ENCODE measurements around the gene LRRC4C. TPM values are rescaled to one million over a fixed set of nuclear protein-coding genes. Genes with fewer than 3 reads are reported as not detected.

Gene LRRC4C
- total and polyA plus RNA-seq, 2 donors (not counting 1 experiment from before 2014, with no cell fraction given) = under 0.01 to 0.02 TPM

DNA sequence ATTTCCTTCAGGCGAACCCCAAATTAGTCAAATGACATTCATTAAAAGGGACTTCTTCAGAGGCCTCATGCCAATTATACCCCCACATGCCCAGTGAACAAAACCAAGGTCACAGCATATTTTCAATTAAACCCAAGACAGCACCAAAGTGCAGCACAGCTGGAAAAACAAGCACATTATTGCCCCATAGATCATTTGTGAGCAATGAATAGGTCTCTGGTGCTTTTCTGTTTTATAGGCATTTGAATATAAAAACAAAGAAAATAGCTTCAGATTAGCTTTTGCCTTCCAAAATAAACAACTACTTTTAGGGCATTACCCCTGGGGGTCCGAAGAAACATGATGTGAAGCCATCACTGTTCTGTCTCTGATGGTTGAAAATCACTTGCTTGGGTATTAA is 1319.9 kb downstream of the LRRC4C start:
- no peaks in the 10 kb centered on the region for H3K27me3 ChIP-seq (ENCODE audit: control insufficient read depth, insufficient read depth, low read length)
- H2AFZ ChIP-seq (ENCODE audit: low read length) = no peak overlapping the region
- no peaks in the 10 kb centered on the region for H3K9me3 ChIP-seq (ENCODE audit: control insufficient read depth, insufficient read depth, low read depth, low read length)
- no peaks in the 10 kb centered on the region for H3K36me3 ChIP-seq (ENCODE audit: control insufficient read depth, insufficient read depth, low read length)
- TF ChIP-seq EZH2 (IDR thresholded peaks at IDR 0.05; ENCODE audit: low read length, missing control alignments) = no peak
- H3K27ac ChIP-seq (ENCODE audit: insufficient read depth, low read length) = no peak overlapping the region
- no peak overlapping the region for H3K4me2 ChIP-seq (ENCODE audit: extremely low read depth, insufficient read depth, low read length)
- no peak overlapping the region for H3K9ac ChIP-seq (ENCODE audit: insufficient read depth, low read length)
- no peak for DNase-seq (ENCODE audit: low read depth in 2 of 2)
- no peaks in the 10 kb centered on the region for H4K20me1 ChIP-seq (ENCODE audit: control insufficient read depth, extremely low read depth, insufficient read depth, low read length)
- no peak overlapping the region for H3K4me3 ChIP-seq (replicated peaks in 1 of 4; ENCODE audit: control extremely low read depth in 1 of 4, insufficient read depth in 1 of 4, low read depth in 3 of 4, low read length in 4 of 4)
- no peaks in the 10 kb centered on the region for H3K79me2 ChIP-seq (ENCODE audit: control insufficient read depth, insufficient read depth, low read length)
- no peaks in the 10 kb centered on the region for H3K4me1 ChIP-seq (ENCODE audit: control insufficient read depth, extremely low read depth, insufficient read depth, low read length)

DNA sequence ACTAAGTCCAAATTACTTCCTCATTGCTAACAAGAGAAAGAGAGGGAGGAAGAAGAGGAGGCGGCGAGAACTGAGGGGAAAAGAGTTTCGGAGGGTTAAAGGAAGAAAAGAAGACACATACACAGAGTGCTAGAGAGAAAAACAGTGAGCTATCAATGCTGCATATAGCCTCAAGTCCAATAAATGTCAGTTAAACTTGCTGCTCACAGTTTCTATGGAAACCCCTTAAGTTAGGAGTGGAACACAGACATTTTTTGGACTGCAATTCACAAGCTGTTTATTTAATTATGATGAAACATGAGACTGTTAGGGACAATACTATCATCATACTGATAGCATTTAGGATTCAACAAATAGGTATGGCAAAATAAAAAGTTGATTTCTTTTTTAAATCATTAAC is 1320.4 kb downstream of the LRRC4C start:
- Histone ChIP-seq H3K4me2 (ENCODE audit: extremely low read depth, insufficient read depth, low read length) (no peak overlapping the region), H3K9ac (ENCODE audit: insufficient read depth, low read length) (no peak overlapping the region), H3K27me3 (ENCODE audit: control insufficient read depth, insufficient read depth, low read length) (no peaks in the 10 kb centered on the region), H3K4me1 (ENCODE audit: control insufficient read depth, extremely low read depth, insufficient read depth, low read length) (no peaks in the 10 kb centered on the region), H2AFZ (ENCODE audit: low read length) (no peak overlapping the region), H3K36me3 (ENCODE audit: control insufficient read depth, insufficient read depth, low read length) (no peaks in the 10 kb centered on the region), H3K27ac (ENCODE audit: insufficient read depth, low read length) (no peak overlapping the region), H4K20me1 (ENCODE audit: control insufficient read depth, extremely low read depth, insufficient read depth, low read length) (no peaks in the 10 kb centered on the region), H3K4me3 (replicated peaks in 1 of 4; ENCODE audit: control extremely low read depth in 1 of 4, insufficient read depth in 1 of 4, low read depth in 3 of 4, low read length in 4 of 4) (no peak overlapping the region), H3K9me3 (ENCODE audit: control insufficient read depth, insufficient read depth, low read depth, low read length) (no peaks in the 10 kb centered on the region), H3K79me2 (ENCODE audit: control insufficient read depth, insufficient read depth, low read length) (no peaks in the 10 kb centered on the region)
- TF ChIP-seq, protein P1, sequence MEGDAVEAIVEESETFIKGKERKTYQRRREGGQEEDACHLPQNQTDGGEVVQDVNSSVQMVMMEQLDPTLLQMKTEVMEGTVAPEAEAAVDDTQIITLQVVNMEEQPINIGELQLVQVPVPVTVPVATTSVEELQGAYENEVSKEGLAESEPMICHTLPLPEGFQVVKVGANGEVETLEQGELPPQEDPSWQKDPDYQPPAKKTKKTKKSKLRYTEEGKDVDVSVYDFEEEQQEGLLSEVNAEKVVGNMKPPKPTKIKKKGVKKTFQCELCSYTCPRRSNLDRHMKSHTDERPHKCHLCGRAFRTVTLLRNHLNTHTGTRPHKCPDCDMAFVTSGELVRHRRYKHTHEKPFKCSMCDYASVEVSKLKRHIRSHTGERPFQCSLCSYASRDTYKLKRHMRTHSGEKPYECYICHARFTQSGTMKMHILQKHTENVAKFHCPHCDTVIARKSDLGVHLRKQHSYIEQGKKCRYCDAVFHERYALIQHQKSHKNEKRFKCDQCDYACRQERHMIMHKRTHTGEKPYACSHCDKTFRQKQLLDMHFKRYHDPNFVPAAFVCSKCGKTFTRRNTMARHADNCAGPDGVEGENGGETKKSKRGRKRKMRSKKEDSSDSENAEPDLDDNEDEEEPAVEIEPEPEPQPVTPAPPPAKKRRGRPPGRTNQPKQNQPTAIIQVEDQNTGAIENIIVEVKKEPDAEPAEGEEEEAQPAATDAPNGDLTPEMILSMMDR (conservative IDR thresholded peaks at IDR 0.05 in 1 of 2, IDR thresholded peaks at IDR 0.05 in 1 of 2; ENCODE audit: low read depth in 1 of 2, low read length in 2 of 2) = no peak
- TF ChIP-seq EZH2 (IDR thresholded peaks at IDR 0.05; ENCODE audit: low read length, missing control alignments) = no peak
- no peak for DNase-seq (ENCODE audit: low read depth in 2 of 2)

DNA sequence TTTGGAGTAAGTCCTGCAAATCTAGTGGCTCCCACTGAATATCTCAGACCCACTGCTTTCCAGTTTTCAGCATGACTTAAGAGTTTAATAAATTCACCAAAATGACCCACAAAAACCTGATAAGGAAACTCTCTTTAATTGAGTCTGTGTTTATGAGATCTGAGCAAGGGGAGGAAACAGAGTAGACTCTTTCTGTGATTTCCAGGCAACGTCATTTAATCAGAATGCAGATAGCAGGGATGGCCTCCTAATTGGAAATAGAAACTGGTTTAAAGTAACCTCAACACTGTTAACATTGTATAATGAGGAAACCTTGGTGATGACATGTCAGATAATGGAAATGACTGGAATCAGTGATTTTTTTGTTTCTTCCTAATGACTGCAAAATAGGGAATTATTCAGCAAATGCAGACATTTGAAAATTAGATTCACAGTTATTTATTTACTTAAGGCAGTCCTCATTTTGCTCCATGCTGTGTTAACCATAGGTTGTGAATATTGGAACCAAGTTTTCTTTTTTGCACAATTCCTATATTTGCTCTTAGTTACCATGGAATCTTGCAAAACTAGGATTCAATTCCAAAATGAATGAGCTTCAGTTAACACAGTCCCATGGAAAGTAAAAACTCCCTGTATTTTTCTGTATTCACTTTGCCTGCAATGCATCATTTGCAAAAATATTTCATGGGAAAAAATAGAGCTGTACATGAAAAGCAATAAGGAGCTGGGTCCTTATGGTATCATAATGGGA is 1324.5 kb downstream of the LRRC4C start:
- DNase-seq (ENCODE audit: low read depth in 2 of 2) = peak in 1 of 2 donors; percentile 83
- no peaks in the 10 kb centered on the region for H3K36me3 ChIP-seq (ENCODE audit: control insufficient read depth, insufficient read depth, low read length)
- H3K4me2 ChIP-seq (ENCODE audit: extremely low read depth, insufficient read depth, low read length) = no peak overlapping the region

More for the DNA sequence above, 1324.5 kb downstream of the LRRC4C start:
- no peaks in the 10 kb centered on the region for H3K27me3 ChIP-seq (ENCODE audit: control insufficient read depth, insufficient read depth, low read length)
- no peak overlapping the region for H3K27ac ChIP-seq (ENCODE audit: insufficient read depth, low read length)
- no peaks in the 10 kb centered on the region for H4K20me1 ChIP-seq (ENCODE audit: control insufficient read depth, extremely low read depth, insufficient read depth, low read length)
- TF ChIP-seq, protein P1 (conservative IDR thresholded peaks at IDR 0.05 in 1 of 2, IDR thresholded peaks at IDR 0.05 in 1 of 2; ENCODE audit: low read depth in 1 of 2, low read length in 2 of 2) = no peak
- TF ChIP-seq EZH2 (IDR thresholded peaks at IDR 0.05; ENCODE audit: low read length, missing control alignments) = no peak
- H3K9ac ChIP-seq (ENCODE audit: insufficient read depth, low read length) = no peak overlapping the region
- H2AFZ ChIP-seq (ENCODE audit: low read length) = no peak overlapping the region
- no peaks in the 10 kb centered on the region for H3K9me3 ChIP-seq (ENCODE audit: control insufficient read depth, insufficient read depth, low read depth, low read length)
- no peaks in the 10 kb centered on the region for H3K4me1 ChIP-seq (ENCODE audit: control insufficient read depth, extremely low read depth, insufficient read depth, low read length)
- H3K4me3 ChIP-seq (replicated peaks in 1 of 4; ENCODE audit: control extremely low read depth in 1 of 4, insufficient read depth in 1 of 4, low read depth in 3 of 4, low read length in 4 of 4) = no peak overlapping the region
- no peaks in the 10 kb centered on the region for H3K79me2 ChIP-seq (ENCODE audit: control insufficient read depth, insufficient read depth, low read length)

Measured in fibroblast of lung (primary cell).